COLO668 (cell line): ENCODE data around the gene LDLRAD4.
"Not testable (repeated sequence)": the region's sequence is repeated elsewhere in the genome, so short reads cannot be mapped to it uniquely, and the experiment has no call there.

Experiments used
- DNase-seq: peaks from one replicate; lab custom pipeline; 2025; ENCODE audit not compliant: unreplicated experiment; lab: John Stamatoyannopoulos, UW

Gene LDLRAD4

DNA sequence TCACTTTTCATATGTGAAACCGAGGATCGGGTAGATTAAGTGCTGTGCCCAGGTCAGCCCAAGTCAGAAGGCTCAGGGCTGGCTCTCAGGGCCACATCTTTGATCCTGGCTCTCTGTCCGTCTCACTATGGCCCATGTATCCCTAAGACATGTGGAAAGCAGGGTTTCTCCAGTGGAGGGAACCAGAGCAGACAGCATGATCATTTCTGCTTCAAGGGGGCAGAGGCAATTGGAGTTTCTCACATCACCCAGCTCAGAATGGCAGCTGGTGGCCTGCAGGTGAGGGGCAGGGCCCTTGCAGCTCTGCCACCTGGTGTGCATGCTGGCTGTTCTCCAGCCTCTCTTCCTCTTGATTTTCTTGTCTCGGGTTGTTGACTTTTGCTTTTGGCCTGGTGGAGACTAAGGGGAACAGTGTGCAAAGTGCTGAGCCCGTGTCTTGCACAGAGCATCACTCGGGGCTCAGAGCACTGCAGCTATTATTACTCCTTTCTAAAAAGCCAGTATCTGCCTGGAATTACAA lies 27.0 kb downstream of the LDLRAD4 start:
- DNase-seq, result peak; percentile 59

DNA sequence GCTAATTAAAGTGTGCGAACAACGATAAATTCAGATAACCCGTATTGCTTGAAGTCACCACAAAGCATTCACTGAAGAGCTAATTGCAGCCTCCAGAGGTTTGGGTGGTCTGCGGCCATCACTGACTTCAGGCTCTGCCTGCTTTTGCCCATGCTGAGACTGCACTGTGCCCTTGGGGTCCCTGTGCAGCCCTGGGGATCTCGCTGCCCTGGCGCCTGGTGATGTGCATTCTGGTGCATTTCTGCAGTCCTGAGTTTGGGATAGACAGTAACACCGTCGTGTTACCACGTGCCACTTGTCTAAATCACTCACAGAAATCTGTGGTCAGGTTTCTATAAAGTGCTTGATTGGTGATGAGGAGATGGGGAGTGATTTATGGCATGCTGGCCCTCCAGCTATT lies 27.6 kb downstream of the LDLRAD4 start:
- DNase-seq, result no peak

DNA sequence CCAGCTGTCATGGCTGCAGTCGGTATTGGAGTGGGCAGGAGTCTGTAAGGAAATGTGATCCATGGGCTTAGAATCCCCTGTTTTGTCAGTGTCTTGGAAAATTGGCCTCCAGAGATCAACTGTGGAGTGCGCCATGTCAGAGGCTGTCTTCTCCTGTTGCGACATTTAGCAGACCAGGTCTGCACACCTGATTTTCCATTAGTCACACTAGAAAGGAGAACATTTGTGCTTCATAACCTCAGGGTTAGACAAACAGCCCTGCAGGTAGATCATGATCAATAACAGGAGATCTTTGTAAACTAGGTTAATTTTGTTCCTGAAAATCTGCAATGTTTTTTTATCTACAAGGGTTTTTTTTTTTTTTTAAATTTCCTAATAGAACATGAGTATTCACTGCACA lies 28.0 kb downstream of the LDLRAD4 start:
- DNase-seq, result no peak

DNA sequence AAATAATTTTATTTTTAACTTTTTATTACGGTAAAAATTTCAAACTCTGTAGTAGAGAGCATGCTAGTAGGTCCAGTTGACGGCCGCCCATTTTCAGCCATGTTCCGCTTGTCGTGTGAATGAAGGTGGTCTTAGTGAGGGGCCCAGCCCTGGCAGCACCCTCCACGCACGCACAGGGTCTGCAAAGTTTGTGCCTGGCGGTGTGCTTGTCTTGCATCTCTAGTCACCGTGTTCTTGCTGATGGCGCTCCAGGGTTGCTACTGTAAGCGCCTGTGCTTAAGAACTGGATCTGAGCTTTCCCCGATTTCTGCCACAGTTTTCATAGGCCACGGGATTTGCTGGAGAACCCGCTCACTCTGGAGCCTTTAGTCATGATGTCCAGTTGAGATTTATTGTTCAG lies 28.9 kb downstream of the LDLRAD4 start:
- no peak for DNase-seq

DNA sequence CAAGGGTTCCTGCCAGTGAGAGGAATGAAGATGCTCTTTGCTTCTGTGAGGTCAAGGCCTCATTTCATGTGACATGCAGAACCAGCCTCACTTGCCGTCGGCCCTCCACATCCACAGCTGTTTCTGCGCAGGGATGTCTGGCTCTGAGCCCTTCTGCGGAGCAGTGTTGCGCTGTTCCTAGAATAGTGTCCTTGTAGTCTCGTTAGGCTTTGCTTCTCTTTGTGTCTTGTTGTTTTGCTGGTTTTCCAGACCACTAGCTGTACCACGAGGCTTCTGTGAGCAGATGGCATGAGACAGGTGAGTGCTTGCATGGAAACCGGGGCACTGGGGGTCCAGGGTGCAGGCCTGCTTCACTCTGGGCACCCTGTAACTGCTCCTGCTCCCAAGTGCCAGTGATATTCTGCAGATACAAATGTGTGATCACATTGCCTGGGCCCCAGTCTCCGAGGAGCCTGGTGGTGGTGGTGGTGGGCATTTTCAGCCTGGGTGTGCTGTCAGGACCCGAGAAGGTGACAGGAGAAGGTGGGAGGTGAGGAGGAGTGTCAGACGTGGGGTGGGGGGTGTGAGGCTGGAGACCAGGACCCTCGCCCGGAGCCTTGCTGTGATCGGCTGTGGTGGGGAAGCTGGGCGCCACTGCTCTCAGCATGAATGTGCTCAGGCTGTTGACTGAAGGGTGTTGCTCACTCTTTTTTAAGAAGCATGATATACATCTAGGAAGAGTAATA lies 34.3 kb downstream of the LDLRAD4 start:
- no peak for DNase-seq

DNA sequence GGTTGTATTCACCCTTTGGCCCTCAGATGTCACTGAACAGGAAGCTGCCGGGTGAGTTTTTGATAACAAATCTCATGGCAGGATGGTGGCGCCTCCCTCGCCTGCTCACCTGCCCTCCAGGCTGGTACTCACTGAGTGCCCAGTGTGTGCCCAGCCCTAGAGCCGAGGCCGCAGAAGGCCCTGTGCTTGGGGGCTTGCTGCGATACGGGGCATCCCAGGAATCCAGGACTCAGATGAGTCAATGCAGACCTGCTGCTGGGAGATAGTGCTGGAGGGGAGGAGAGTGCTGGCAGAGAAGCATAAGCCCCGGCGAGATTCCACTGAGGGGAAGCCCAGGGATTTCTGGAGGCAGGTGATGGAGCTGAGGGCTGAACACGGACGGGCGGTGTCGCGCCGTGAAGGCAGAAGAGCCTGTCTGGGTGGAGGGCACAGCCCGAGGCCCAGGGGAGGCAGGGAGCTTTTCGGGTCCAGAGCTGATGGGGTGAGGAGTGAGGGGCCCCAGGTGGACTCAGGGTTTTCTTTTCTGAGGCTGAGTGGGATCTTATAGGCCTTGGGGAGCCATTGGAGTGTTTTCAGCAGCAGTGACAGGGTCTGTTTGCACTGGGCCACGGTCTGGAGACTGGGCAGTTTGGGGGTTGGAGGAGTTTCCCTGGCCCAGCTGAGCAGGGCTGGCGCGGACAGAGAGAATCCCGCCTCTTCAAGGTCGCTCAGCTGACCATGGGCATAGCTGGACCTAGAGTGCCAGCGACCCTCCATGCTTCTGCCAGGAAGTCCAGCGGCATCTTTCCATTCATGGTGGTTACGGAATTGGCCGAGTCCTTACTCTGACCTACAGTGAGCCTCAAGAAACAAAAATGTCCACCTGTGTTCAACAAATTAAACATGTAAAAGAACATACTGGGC lies 35.5 kb downstream of the LDLRAD4 start:
- DNase-seq, result no peak

DNA sequence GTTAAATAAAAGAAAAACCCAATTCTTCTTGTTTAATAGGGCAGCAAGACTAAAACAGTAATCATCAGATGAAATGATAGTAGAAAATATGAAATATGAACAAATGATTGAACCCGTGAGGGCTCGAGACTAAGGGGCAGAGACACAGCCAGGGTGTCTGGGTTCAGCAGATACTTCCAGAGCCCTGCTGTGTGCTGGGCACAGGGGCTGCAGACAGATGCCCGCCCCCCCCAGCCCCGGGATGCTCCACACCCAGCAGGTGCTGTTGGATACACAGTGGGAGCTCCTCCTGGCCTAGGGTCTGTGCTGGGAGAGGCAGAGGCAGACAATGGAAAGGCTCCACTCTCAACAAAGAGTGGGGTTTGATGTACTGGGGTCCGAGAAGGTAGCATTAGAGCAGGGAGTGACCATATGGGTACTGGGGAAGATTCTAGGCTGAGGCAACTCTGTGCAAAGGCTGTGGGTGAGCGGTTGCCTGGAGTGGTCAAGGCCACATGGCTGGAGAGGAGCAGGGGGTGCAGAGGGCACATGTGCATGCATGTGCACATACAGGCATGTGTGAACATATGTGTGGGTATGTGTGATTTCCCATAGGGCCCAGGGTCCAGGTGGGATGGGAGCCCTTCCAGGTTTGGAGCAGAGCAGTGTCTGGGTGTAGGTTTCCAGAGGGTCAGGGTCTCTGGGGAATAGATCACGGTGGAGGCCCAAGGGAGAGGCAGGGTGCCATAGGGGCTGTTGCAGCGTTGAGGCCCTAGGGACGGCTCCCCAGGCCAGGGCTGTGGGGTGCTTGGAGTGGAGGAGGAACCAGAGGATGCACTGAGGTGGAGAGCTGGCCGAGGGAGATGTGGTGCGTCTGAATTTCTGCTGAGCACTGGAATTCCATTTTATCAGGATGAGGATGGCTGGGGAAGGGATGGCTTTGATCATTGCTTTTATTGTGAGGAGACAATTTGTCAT lies 36.7 kb downstream of the LDLRAD4 start:
- DNase-seq, result no peak

DNA sequence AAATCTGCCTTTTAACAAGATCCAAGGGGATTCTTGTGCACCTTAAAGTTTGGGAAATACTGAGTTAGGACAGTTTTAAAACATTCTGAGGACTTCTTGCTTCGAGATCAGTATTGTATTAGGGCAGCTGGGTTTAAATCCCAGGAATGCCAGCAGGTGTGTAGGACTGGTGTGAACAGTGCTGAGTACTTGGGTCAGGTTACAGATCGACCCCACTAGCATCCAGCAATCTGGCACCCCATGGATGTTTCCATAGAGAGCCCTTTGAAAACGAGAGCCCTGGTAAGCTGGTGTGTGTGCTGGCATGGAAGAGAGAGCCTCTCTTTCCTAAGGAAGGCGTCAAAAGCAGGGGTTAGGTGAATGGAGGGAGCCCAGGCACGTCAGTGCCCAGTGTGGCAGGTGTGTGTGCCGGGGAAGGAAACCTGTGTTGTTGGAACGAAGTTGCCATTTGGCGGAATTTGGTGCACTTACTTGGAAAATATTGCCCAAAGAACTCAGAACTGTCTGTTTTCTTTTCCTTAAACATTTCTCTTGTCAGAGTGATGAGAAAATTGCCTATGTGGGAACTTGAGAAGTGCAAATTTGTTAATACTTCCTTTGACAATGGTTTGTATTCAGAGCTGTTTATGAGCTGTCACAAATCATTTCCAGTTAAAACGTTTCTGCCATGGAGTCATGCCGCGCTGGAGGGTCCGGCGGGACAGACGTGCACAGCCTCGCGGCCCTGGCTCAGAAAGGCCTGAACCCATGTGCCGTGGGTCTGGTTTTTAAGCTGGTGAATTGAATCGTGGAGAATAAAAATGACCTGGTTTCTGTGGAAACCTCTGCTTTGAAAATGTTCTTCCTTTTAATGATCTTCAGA lies 38.1 kb downstream of the LDLRAD4 start:
- DNase-seq, result peak; percentile 40

DNA sequence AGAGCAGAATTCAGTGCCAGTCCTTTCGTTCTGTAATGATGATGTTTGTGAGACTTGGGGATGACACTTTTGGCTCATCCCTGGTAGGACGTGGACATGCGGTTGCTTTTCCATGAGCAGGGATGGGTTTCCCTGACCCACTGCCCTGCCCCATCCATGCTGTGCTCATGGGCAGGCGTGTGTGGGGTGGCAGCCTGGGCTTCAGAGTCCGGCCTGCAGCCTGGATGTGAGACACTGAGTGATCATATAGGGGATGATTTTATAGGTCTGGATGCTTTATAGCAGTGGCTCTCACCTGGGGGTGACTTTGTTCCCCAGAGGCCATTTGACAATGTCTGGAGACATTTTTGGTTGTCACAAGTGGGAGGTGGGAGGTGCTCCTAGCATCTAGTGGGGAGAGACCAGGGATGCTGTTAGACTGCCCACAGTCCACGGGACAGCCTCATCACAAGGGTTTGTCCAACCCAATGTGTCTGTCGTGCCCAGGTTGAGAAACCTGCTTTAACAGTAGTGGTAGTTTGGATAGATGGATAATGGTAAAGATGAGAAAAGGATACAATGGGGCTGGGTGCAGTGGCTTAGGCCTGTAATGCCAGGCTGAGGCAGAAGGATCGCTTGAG lies 38.9 kb downstream of the LDLRAD4 start:
- DNase-seq, result no peak

DNA sequence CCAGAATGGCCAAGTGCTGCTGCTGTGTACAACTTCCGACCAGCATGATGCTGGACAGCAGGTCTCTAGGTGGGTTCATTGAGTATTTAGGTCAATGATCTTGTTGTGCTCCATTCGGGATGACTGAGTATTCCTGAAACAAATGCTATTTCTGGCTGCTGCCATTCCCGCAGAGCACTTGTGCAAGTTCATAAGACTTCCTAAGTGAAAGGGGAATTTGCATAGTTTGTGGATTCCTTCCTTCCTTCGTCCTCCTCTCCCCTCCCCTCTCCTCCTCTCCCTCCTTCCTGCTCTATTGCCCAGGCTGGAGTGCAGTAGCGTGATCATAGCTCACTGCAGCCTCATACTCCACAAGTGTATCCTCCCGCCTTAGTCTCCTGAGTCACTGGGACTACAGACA lies 40.4 kb downstream of the LDLRAD4 start:
- DNase-seq, result no peak

DNA sequence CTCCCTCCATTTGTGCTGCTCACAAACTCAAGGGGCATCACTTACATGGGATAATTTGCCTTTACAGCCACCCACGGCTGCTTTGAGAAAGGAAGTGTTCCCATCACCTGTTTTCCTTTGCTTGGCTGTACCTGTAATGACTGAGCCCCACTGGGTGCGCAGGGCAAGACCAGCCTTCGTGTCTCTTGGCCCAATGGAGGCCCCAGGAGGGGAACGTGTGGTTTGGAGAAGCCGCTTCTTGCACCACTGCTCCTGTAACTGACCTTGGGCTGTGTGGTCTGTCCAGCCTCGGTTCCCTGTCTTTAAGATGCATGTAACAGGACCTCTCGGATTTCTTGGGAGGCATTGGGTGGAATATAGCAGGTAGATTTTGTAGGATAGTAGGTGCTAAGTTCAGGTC lies 41.1 kb downstream of the LDLRAD4 start:
- no peak for DNase-seq

DNA sequence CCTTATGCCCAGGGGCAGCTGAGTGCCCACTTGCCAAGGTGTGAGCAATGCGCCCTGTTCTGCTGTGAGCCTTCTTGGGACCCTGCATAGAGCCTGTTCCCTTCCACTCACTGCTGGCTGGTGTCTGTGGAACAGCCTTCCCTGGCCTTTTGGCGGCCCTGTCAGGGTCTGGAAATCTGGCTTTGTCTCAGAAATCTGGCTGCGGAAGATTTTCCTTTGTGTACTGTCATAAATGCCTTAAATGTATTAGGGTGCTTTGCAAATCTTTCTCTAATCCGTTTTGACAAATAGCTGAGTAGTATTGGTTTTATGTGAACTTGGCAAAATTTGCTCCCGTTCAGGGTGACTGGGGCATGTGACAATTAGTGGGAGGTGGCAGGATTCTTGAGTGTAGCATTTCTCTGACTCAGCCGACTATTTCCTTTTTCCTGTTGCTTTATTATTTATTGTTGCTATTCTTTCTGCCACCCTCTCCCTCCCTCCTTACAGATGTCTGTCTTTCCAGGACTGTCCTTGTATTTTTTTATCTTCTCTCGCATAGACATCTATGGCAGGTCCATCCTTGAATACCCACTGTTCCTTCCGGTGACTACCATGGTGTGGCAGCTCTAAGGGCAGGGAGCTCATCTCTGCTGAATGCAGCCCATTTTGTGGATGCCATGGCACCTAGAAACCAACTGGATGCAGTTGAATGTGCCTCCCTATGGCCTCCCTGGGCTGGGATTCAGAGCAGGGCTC lies 41.8 kb downstream of the LDLRAD4 start:
- no peak for DNase-seq

DNA sequence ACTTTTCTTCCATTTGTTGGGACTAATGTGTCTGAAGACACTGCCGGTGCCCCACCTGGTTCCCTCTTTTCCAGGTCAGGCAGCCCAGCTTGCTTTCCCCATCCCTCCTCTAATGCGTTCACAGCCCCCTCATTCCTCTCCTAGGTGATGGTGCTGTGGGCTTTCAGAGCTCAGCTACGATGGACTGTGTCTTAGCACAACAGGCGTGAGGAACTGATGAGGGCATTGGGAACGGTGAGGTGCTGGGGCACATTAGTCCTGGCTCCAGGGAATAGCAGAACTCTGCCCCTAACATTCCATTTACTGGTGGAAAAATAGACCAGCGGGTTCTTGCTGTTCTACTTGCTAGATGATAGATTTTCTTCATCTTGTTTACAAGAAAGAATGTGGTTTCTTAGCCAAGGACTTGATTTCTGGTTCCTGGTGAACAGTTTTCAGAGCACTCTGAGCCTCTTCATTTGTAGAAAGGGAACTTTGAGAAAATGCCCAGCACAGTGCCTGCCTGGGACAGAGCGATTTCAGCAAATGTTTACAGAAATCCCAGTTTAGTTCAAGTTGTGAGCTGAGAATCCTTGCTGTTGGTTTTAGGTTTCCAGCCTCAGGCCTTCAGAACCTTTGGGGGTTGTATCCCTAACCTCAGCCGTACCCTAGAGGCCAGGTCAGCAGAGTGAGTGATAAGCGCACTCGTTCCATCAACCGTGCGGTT lies 42.5 kb downstream of the LDLRAD4 start:
- no peak for DNase-seq

DNA sequence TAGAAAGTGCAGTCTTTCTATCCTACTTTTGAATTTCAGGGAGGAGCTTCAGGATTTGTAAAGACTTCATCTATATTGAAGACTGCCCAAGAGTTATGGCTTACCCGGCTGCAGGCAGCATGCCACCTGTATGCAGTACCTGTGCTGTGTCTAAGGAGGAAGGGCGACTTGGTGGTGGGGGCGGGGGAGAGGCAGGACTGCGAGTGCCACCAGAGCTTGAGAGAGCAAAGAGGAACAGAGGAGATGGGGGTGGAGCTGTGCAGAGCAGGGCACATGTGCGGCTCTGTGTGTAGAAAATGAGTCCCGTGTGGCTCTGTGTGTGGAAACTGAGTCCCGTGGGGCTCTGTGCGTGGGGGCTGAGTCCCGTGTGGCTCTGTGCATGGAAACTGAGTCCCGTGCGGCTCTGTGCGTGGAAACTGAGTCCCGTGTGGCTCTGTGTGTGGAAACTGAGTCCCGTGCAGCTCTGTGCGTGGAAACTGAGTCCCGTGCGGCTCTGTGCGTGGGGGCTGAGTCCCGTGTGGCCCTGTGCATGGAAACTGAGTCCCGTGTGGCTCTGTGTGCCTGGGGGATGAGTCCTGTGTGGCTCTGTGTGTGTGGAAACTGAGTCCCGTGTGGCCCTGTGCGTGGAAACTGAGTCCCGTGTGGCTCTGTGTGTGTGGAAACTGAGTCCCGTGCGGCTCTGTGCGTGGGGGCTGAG lies 43.2 kb downstream of the LDLRAD4 start:
- peak; percentile 16 for DNase-seq

DNA sequence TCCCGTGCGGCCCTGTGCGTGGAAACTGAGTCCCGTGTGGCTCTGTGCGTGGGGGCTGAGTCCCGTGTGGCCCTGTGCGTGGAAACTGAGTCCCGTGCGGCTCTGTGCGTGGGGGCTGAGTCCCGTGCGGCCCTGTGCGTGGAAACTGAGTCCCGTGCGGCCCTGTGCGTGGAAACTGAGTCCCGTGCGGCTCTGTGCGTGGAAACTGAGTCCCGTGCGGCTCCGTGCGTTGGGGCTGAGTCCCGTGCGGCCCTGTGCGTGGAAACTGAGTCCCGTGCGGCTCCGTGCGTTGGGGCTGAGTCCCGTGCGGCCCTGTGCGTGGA lies 43.8 kb downstream of the LDLRAD4 start:
- DNase-seq, result not testable (repeated sequence)

DNA sequence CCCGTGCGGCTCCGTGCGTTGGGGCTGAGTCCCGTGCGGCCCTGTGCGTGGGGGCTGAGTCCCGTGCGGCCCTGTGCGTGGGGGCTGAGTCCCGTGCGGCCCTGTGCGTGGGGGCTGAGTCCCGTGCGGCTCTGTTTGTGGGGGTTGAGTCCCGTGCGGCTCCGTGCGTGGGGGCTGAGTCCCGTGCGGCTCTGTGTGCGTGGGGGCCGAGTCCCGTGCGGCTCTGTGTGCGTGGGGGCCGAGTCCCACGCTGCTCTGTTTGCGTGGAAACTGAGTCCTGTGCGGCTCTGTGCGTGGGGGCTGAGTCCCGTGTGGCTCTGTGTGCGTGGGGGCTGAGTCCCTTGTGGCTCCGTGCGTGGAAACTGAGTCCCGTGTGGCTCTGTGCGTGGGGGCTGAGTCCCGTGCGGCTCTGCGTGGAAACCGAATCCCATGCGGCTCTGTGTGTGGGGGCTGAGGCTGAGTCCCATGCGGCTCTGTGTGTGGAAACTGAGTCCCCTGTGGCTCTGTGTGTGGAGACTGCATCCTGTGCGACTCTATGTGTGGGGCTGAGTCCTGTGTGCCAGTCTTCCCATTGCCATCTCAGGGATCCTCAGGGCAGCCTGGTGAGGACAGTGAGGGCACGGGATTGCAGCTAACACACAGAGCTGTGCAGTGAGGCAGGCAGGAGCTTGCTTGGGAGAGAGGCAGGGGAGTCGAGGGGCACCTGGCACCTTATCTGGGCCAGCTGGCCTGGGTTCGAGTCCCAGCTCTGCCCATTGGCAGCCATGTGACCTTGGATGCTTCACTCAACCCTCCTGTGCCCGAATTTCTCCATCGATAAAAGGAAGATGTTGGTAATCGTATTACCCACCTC lies 44.5 kb downstream of the LDLRAD4 start:
- no peak for DNase-seq
